GM12891 (cell line): Measurements from ENCODE around the gene PNPO.

ENCODE experiments used
- POLR2A ChIP-seq: IDR thresholded peaks from 2 replicates; pipeline ENCODE4 v1.6.1; 2011; ENCODE audit warnings: low read depth, low read length, control low read depth
- POLR2AphosphoS5 ChIP-seq: IDR thresholded peaks from 2 replicates; pipeline ENCODE4 v1.6.1; 2011; ENCODE audit warnings: low read depth, low read length, control low read depth
- TAF1 ChIP-seq: IDR thresholded peaks from 2 replicates; pipeline ENCODE4 v1.6.1; 2011; ENCODE audit warnings: low read depth, low read length, control low read depth

DNA sequence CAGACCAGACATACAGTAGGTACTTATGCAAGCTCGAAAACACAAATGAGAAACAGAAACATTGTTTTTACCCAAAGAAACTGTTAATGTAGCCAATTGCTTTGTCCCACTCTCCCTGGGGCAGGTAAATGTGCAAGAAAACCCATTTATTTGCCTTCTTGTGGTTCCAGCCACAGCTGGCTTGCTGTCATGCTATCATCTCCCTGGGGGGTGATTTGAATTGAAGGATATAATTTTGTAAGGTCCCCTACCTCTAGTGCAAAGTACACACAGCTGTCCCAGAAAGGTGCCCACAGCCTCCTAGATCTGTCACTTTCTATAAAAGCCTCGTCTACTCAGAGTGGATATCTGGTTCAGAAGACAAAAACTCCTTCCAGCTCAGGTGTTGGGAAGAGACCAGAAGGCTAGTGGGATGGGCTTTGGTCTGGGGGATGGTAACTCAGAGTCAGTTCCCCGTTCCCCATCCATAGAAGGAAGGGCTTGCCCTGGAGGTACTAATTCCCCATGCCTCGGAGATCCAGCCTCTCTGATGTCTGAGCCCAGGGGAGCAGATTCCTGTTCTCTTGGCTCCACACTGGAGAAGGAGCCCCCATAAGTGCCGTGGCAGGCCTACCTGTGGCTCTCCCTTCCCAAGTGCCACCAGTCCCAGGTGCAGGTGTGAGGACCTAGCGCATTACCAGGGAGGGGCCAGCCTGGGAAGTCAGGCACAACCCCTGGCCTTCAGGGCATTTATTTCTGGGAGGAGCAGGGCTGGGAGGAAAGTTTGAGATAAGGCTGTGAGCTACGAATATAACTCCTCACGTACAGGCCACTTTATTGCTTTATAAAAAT is 18.7 kb downstream of the PNPO start:
- TF ChIP-seq POLR2A (no peak), TAF1 (no peak), POLR2AphosphoS5 (no peak)
